Ecto neural progenitor cell (in vitro differentiated cells): ENCODE measurements around the gene SSR3.
"Not testable (repeated sequence)": the region's sequence is repeated elsewhere in the genome, so short reads cannot be mapped to it uniquely, and the experiment has no call there.

Experiments
- DNase-seq: peaks from one replicate; pipeline ENCODE4 v3.0.0-alpha.2; 2018; ENCODE audit warnings: low spot score

SSR3 gene

GRCh38 chr3:156576051-156576450, 21.1 kb upstream of the SSR3 start:
- no peak for DNase-seq

- DNase-seq = no peak
These were observed 20.7 kb upstream of the SSR3 start for GRCh38 chr3:156575641-156576040.

- DNase-seq = not testable (repeated sequence)
These were observed 15.0 kb upstream of the SSR3 start for GRCh38 chr3:156569881-156570280.

- DNase-seq = not testable (repeated sequence)
These were observed 14.1 kb upstream of the SSR3 start for GRCh38 chr3:156569016-156569415.

- no peak for DNase-seq
These were observed 9.2 kb upstream of the SSR3 start for GRCh38 chr3:156563900-156564682.

- not testable (repeated sequence) for DNase-seq
These were observed 7.6 kb upstream of the SSR3 start for GRCh38 chr3:156562486-156562885.

GRCh38 chr3:156561533-156561932, 6.6 kb upstream of the SSR3 start:
- no peak for DNase-seq

GRCh38 chr3:156559321-156559720, 4.4 kb upstream of the SSR3 start:
- no peak for DNase-seq

- no peak for DNase-seq
These were observed 3.5 kb upstream of the SSR3 start for GRCh38 chr3:156558389-156558788.

- no peak for DNase-seq
These were observed 439 bp downstream of the SSR3 start for GRCh38 chr3:156554515-156554841.

GRCh38 chr3:156553705-156554356, 1.1 kb downstream of the SSR3 start:
- DNase-seq = no peak

- DNase-seq = no peak
These were observed 1.9 kb downstream of the SSR3 start for GRCh38 chr3:156552973-156553372.

GRCh38 chr3:156551746-156552145, 3.2 kb downstream of the SSR3 start:
- DNase-seq = no peak

GRCh38 chr3:156551261-156551660, 3.7 kb downstream of the SSR3 start:
- no peak for DNase-seq

- no peak for DNase-seq
These were observed 6.0 kb downstream of the SSR3 start for GRCh38 chr3:156548902-156549301.

- DNase-seq = no peak
These were observed 6.8 kb downstream of the SSR3 start for GRCh38 chr3:156548041-156548687.

GRCh38 chr3:156547637-156548036, 7.3 kb downstream of the SSR3 start:
- no peak for DNase-seq

GRCh38 chr3:156543043-156543555, 11.8 kb downstream of the SSR3 start:
- DNase-seq = no peak

- no peak for DNase-seq
These were observed 12.5 kb downstream of the SSR3 start for GRCh38 chr3:156542101-156543042.

- DNase-seq = no peak
These were observed 15.1 kb downstream of the SSR3 start for GRCh38 chr3:156539802-156540201.

GRCh38 chr3:156539051-156539450, 15.9 kb downstream of the SSR3 start:
- no peak for DNase-seq
